ENCODE measurements around the gene CDK5RAP3. TPM values are rescaled to one million over a fixed set of nuclear protein-coding genes. Genes with fewer than 3 reads are reported as not detected.

Gene CDK5RAP3
- total RNA-seq, 4 donors from 2014 or later = 95.8 to 115 (median 107) TPM

DNA sequence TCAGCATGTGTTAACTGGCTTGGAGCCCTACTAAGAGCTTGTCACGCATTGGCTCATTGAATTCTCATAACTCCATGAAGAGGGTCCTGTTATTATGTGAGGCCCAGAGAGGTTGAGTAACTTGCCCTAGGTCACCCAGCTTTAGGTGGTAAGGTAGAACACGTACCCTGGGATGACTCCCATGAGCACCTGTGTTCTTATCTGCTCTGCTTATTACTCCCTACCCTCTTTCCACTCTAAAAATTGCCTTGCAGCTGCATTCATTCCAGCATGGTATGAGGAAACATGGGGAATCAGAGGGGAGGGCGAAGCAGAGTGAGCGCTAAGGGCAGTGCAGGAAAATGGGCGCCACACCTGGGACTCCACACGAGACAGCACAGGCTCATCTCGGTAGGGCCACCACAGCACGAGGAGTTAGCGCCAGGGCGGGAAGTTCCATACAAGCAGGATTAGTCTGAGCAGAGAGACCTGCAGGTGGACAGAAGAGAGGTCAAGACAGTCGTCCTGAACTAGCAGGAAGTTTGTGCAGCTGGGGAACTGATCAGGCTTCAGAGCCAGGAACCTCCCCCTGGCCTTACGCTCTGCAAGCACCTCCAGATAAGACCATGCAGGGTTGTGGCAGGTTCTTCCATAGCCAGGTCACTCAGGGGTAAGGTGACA, 56.5 kb downstream of the CDK5RAP3 start:
- H3K4me3 ChIP-seq (ENCODE audit: low read depth, poor library complexity, severe bottlenecking) = no peak overlapping the region
- DNase-seq (ENCODE audit: low spot score in 2 of 2) = no peak
- intact Hi-C loops (cut with DNase I; ENCODE audit: low total_unique reads) = loop anchor here (2.0 to 10.0 kb wide), 2 partner anchors 47 to 97 kb away; no protein-coding TSS in a partner anchor
- TF ChIP-seq POLR2A (IDR thresholded peaks at IDR 0.05) = no peak
- TF ChIP-seq, protein P1, sequence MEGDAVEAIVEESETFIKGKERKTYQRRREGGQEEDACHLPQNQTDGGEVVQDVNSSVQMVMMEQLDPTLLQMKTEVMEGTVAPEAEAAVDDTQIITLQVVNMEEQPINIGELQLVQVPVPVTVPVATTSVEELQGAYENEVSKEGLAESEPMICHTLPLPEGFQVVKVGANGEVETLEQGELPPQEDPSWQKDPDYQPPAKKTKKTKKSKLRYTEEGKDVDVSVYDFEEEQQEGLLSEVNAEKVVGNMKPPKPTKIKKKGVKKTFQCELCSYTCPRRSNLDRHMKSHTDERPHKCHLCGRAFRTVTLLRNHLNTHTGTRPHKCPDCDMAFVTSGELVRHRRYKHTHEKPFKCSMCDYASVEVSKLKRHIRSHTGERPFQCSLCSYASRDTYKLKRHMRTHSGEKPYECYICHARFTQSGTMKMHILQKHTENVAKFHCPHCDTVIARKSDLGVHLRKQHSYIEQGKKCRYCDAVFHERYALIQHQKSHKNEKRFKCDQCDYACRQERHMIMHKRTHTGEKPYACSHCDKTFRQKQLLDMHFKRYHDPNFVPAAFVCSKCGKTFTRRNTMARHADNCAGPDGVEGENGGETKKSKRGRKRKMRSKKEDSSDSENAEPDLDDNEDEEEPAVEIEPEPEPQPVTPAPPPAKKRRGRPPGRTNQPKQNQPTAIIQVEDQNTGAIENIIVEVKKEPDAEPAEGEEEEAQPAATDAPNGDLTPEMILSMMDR (IDR thresholded peaks at IDR 0.05) = no peak
- 80 to 89% methylated on average over 11 to 12 of the region's 12 CpGs for WGBS, 2 donors

DNA sequence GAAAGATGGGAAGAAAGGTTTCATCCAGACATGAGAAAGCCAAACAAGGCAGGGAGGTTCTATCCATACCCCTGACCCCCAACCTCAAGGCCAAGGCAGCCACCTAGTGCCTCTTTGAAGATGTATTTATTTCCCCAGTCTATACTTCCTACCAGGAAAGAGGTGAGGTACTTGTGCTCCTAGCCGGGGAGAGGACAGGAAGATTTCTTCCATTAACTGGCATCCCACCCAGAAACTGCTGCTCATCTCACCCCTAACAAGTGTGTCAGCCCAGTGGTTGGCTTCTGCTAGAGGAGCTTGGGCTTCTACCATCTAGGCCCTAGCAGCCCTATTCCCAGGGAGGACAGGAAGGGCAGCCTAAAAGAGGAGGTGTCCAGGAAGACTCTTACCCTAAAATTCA, 57.8 kb downstream of the CDK5RAP3 start:
- TF ChIP-seq, protein P1 (IDR thresholded peaks at IDR 0.05) = no peak
- no peak for TF ChIP-seq POLR2A (IDR thresholded peaks at IDR 0.05)
- WGBS, 2 donors = 85 to 87% methylated on average over 1 of the region's 1 CpG
- DNase-seq (ENCODE audit: low spot score in 2 of 2) = no peak
- no peak overlapping the region for H3K4me3 ChIP-seq (ENCODE audit: low read depth, poor library complexity, severe bottlenecking)
- intact Hi-C loops (cut with DNase I; ENCODE audit: low total_unique reads) = loop anchor here (10.0 kb wide), 1 partner anchor 96 kb away; no protein-coding TSS in a partner anchor

GRCh38 chr17:48030531-48030930, 59.6 kb downstream of the CDK5RAP3 start:
- intact Hi-C loops (cut with DNase I; ENCODE audit: low total_unique reads) = no loop called here
- H3K4me3 ChIP-seq (ENCODE audit: low read depth, poor library complexity, severe bottlenecking) = no peak overlapping the region
- WGBS, 2 donors = 16 to 22% methylated on average over 5 of the region's 5 CpGs
- TF ChIP-seq, protein P1 (IDR thresholded peaks at IDR 0.05) = no peak
- TF ChIP-seq POLR2A (IDR thresholded peaks at IDR 0.05) = no peak
- no peak for DNase-seq (ENCODE audit: low spot score in 2 of 2)

Other genes with a start within 250 kb of the CDK5RAP3 start
- gene TBX21, start 237.9 kb upstream of the CDK5RAP3 start, total RNA-seq = 1 to 10 TPM in 2 of 4 donors, under 1 TPM in 1, not detected in 1; 0.12 to 1.9 (median 1.2) TPM
- 1 to 10 TPM; 1.1 to 8.4 (median 1.8) TPM for gene OSBPL7, start 149.3 kb upstream of the CDK5RAP3 start, total RNA-seq
- 10 to 100 TPM; 25.3 to 35.4 (median 30.2) TPM for gene MRPL10, start 139.6 kb upstream of the CDK5RAP3 start, total RNA-seq
- gene LRRC46, start 139.4 kb upstream of the CDK5RAP3 start, total RNA-seq = not detected
- 10 to 100 TPM; 23.1 to 37.9 (median 28.3) TPM for gene SCRN2, start 129.8 kb upstream of the CDK5RAP3 start, total RNA-seq
- gene SP6, start 120.0 kb upstream of the CDK5RAP3 start, total RNA-seq = 10 to 100 TPM; 21.9 to 29.9 (median 24.7) TPM
- 10 to 100 TPM in 2 of 4 donors, 1 to 10 TPM in 2; 5.1 to 12.6 (median 8.1) TPM for gene SP2, start 74.9 kb upstream of the CDK5RAP3 start, total RNA-seq
- gene PNPO, start 29.5 kb upstream of the CDK5RAP3 start, total RNA-seq = 10 to 100 TPM; 20.2 to 36.8 (median 30.3) TPM
- gene PRR15L, start 13.2 kb upstream of the CDK5RAP3 start, total RNA-seq = 10 to 100 TPM in 3 of 4 donors, 1 to 10 TPM in 1; 9.9 to 45.1 (median 24.3) TPM
- gene COPZ2, start 66.7 kb downstream of the CDK5RAP3 start, total RNA-seq = 10 to 100 TPM in 3 of 4 donors, 1 to 10 TPM in 1; 9.1 to 16.9 (median 12.9) TPM
- 100 to 1,000 TPM in 3 of 4 donors, 10 to 100 TPM in 1; 97.2 to 158 (median 117) TPM for gene NFE2L1, start 77.2 kb downstream of the CDK5RAP3 start, total RNA-seq
- 10 to 100 TPM; 23.2 to 33.5 (median 25.6) TPM for gene CBX1, start 130.4 kb downstream of the CDK5RAP3 start, total RNA-seq
- 10 to 100 TPM; 11.1 to 15.7 (median 13.0) TPM for gene SNX11, start 136.7 kb downstream of the CDK5RAP3 start, total RNA-seq

Data from lower leg skin (tissue), 4 donors.